ENCODE measurements around the gene RNF207.

GRCh38 chr1:6247651-6248050, 41.7 kb downstream of the RNF207 start:
- TF ChIP-seq CTCF (IDR thresholded peaks at IDR 0.05), result no peak
- TF ChIP-seq ZFX (IDR thresholded peaks at IDR 0.05; ENCODE audit: borderline replicate concordance), result no peak

All from 22Rv1 (cell line).